KMS-11 (cell line): ENCODE results near the gene GALNT2.

ENCODE experiments used
- H2AFZ ChIP-seq: fragments of 200-600 bp; sonication (generic); 2 replicates; pipeline ENCODE4 v1.6.1; 2016; ENCODE audit warnings: antibody characterized with exemption, mixed run types, low read depth
- H3K27ac ChIP-seq: fragments of 200-600 bp; sonication (generic); 2 replicates; pipeline ENCODE4 v1.6.1; 2016; ENCODE audit warnings: mild to moderate bottlenecking, mixed run types
- H3K27me3 ChIP-seq: fragments of 200-600 bp; sonication (generic); 2 replicates; pipeline ENCODE4 v1.6.1; 2017; ENCODE audit warnings: mild to moderate bottlenecking, low read depth, mixed run types, moderate library complexity; ENCODE audit not compliant: insufficient read depth
- H3K36me3 ChIP-seq: fragments of 200-600 bp; sonication (generic); 2 replicates; pipeline ENCODE4 v1.6.1; 2017; ENCODE audit warnings: mild to moderate bottlenecking, mixed run types; ENCODE audit not compliant: insufficient read depth
- H3K4me1 ChIP-seq: fragments of 200-600 bp; sonication (generic); 2 replicates; pipeline ENCODE4 v1.6.1; 2016; ENCODE audit warnings: mild to moderate bottlenecking, low read depth, mixed run types; ENCODE audit not compliant: poor library complexity, severe bottlenecking
- H3K4me2 ChIP-seq: fragments of 200-600 bp; sonication (generic); 2 replicates; pipeline ENCODE4 v1.7.0; 2016; ENCODE audit warnings: mild to moderate bottlenecking, mixed run types
- H3K4me3 ChIP-seq: fragments of 200-600 bp; sonication (generic); IDR thresholded peaks from 2 replicates; pipeline ENCODE4 v1.6.1; 2017; ENCODE audit warnings: low read depth, low read length, mixed read lengths; ENCODE audit not compliant: insufficient read depth
- H3K79me2 ChIP-seq: fragments of 200-600 bp; sonication (generic); 2 replicates; pipeline ENCODE4 v1.6.1; 2016; ENCODE audit warnings: low read depth, mixed run types; ENCODE audit not compliant: insufficient read depth
- H3K9ac ChIP-seq: fragments of 200-600 bp; sonication (generic); 2 replicates; pipeline ENCODE4 v1.6.1; 2016; ENCODE audit warnings: mild to moderate bottlenecking, mixed run types
- H4K20me1 ChIP-seq: fragments of 200-600 bp; sonication (generic); 2 replicates; pipeline ENCODE4 v1.6.1; 2016; ENCODE audit warnings: mild to moderate bottlenecking, mixed run types; ENCODE audit not compliant: insufficient read depth
- CTCF ChIP-seq: fragments of 200-600 bp; sonication (generic); conservative IDR thresholded peaks from 2 replicates; pipeline ENCODE4 v1.6.1; 2017; ENCODE audit warnings: low read depth, mild to moderate bottlenecking, antibody characterized with exemption, low read length, moderate library complexity, mixed read lengths

GALNT2 gene

DNA sequence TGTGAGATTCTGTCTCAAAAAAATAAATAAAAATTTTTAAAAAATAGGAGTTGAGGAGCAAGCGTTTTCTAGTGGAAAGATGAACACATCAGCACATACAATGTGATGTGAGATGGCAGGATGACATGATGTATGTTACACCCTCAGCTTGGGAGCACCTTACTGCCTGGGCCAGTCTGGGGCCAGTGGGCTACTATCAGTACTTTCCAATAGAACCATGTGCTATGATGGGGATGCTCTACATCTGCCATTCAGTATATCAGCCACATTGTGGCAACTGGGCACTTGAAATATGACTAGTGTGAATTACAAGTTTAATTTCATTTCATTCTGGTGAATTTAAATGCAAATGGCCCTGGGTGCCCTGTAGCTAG is 203.1 kb downstream of the GALNT2 start:
- Histone ChIP-seq H2AFZ (no peak overlapping the region), H3K27ac (no peak overlapping the region), H3K79me2 (no peaks in the 10 kb centered on the region), H4K20me1 (no peaks in the 10 kb centered on the region), H3K4me2 (no peak overlapping the region), H3K36me3 (no peaks in the 10 kb centered on the region; the same call in 1 of the 2 replicates), H3K27me3 (no peaks in the 10 kb centered on the region), H3K9ac (no peak overlapping the region), H3K4me1 (no peaks in the 10 kb centered on the region), H3K4me3 (no peak overlapping the region)
- TF ChIP-seq CTCF: no peak

DNA sequence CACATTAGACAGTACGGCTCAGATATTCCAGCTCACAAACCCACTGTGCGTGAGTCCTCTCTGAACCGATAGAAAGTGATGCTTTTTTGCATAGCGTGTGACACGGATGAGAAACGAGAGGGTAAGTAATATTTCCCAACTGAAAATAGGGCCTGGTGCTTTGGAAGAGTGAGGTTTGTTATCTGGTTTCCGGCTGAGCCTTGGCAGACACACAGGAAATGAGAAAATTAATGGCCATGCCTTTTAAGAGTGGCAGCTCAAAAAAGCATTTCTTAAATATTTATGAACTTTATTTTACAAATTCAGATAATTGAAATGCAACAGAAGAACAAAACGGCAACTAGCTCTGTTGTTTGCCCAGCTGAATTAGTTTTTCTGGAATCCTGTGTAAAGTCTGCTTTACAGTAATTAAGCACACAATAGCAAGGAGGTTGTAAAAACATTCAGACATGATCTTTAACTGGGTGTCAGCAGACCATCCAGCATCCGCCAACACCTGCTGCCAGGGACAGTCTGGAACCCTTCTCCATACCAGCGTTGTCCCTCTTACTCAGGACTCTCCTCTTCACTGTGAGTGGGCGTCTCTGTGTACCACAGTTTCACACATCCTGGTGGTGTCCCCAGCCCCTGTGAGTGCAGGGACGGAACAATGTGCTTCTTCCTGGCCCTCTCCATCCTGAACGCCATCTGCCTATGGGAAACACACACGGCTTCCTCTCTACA is 203.7 kb downstream of the GALNT2 start:
- Histone ChIP-seq H3K9ac (no peak overlapping the region), H3K4me3 (no peak overlapping the region), H2AFZ (no peak overlapping the region), H3K36me3 (no peaks in the 10 kb centered on the region; the same call in 1 of the 2 replicates), H3K27me3 (no peaks in the 10 kb centered on the region), H3K4me1 (no peaks in the 10 kb centered on the region), H3K27ac (no peak overlapping the region), H3K4me2 (no peak overlapping the region), H4K20me1 (no peaks in the 10 kb centered on the region), H3K79me2 (no peaks in the 10 kb centered on the region)
- no peak for TF ChIP-seq CTCF

- Histone ChIP-seq H3K9ac (no peak overlapping the region), H2AFZ (no peak overlapping the region), H3K4me2 (no peak overlapping the region), H3K36me3 (no peaks in the 10 kb centered on the region; the same call in 1 of the 2 replicates), H3K27ac (no peak overlapping the region), H3K27me3 (no peaks in the 10 kb centered on the region), H3K79me2 (no peaks in the 10 kb centered on the region), H3K4me1 (no peaks in the 10 kb centered on the region), H4K20me1 (no peaks in the 10 kb centered on the region), H3K4me3 (no peak overlapping the region)
- no peak for TF ChIP-seq CTCF
Measured at GRCh38 chr1:230271300-230272035, 204.4 kb downstream of the GALNT2 start.

DNA sequence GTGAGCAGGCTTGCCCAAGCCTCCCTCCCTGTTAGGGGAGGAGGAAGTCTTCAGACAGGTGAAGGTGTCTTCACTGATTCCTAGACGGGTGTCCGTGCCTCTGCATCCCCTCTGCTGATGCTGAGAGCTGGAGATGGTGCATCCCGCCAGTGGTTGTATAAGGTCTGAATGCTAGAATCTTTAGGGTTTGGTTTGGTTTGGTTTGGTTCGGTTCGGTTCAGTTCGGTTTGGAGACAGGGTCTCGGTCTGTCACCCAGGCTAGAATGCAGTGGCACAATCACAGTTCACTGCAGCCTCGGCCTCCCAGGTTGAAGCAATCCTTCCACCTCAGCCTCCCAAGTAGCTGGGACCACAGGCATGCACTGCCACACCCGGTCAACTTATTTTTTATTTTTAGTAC is 205.5 kb downstream of the GALNT2 start:
- Histone ChIP-seq H3K27ac (no peak overlapping the region), H3K36me3 (no peaks in the 10 kb centered on the region; the same call in 1 of the 2 replicates), H3K27me3 (no peaks in the 10 kb centered on the region), H2AFZ (no peak overlapping the region), H3K9ac (no peak overlapping the region), H3K4me2 (no peak overlapping the region), H3K4me1 (no peaks in the 10 kb centered on the region), H3K4me3 (no peak overlapping the region), H3K79me2 (no peaks in the 10 kb centered on the region), H4K20me1 (no peaks in the 10 kb centered on the region)
- TF ChIP-seq CTCF: no peak
